A673 (cell line): ENCODE data around the gene BPIFA3. TPM values are rescaled to one million over a fixed set of nuclear protein-coding genes. Genes with fewer than 3 reads are reported as not detected.

Source experiments
- BruUV-seq: library from RNA; stranded (reverse); fragments of 400-500 nt; replicated peaks from 2 replicates; lab custom pipeline; 2021; lab: Mats Ljungman, UMichigan
- CTCF ChIA-PET: fragments of 300-600 bp; sonication (Branson Sonifier 250); formaldehyde crosslinking; loops from one replicate; lab custom pipeline; 2022; ENCODE audit warnings: antibody characterized with exemption; lab: Charles Lee
- POLR2A ChIA-PET: fragments of 300-600 bp; sonication (Branson Sonifier 250); formaldehyde crosslinking; loops from one replicate; lab custom pipeline; 2022; ENCODE audit warnings: antibody characterized with exemption; ENCODE audit not compliant: low non-redundant PET; lab: Charles Lee
- DNase-seq: peaks from one replicate; pipeline ENCODE4 v3.0.0-alpha.2; 2015; ENCODE audit warnings: low spot score
- H3K27ac ChIP-seq: fragments of 200-600 bp; sonication (generic); 2 replicates; pipeline ENCODE4 v1.5.1; 2016; ENCODE audit warnings: mixed run types, low read depth, mild to moderate bottlenecking, mixed read lengths, antibody characterized with exemption, low read length; ENCODE audit not compliant: poor library complexity, severe bottlenecking
- H3K27me3 ChIP-seq: fragments of 200-600 bp; sonication (generic); replicated peaks from 2 replicates; pipeline ENCODE4 v1.6.1; 2017; ENCODE audit warnings: mixed run types, low read depth, mild to moderate bottlenecking, mixed read lengths, antibody characterized with exemption, low read length; ENCODE audit not compliant: insufficient read depth, poor library complexity
- H3K36me3 ChIP-seq: fragments of 200-600 bp; sonication (generic); 2 replicates; pipeline ENCODE4 v1.6.1; 2016; ENCODE audit warnings: mixed run types, mild to moderate bottlenecking, mixed read lengths, antibody characterized with exemption, low read length; ENCODE audit not compliant: insufficient read depth, poor library complexity, severe bottlenecking
- H3K4me1 ChIP-seq: fragments of 200-600 bp; sonication (generic); 2 replicates; pipeline ENCODE4 v1.6.1; 2017; ENCODE audit warnings: mixed run types, mild to moderate bottlenecking, mixed read lengths, antibody characterized with exemption, low read length; ENCODE audit not compliant: insufficient read depth, poor library complexity, severe bottlenecking
- H3K4me3 ChIP-seq: fragments of 200-600 bp; sonication (generic); 2 replicates; pipeline ENCODE4 v1.5.1; 2016; ENCODE audit warnings: low read depth, mixed run types, mild to moderate bottlenecking, mixed read lengths, low read length; ENCODE audit not compliant: poor library complexity, severe bottlenecking
- H3K9me3 ChIP-seq: fragments of 200-600 bp; sonication (generic); 2 replicates; pipeline ENCODE4 v1.6.1; 2016; ENCODE audit warnings: mixed run types, low read depth, mild to moderate bottlenecking, mixed read lengths, antibody characterized with exemption, low read length; ENCODE audit not compliant: poor library complexity, severe bottlenecking
- EZH2 ChIP-seq: fragments of 200-600 bp; sonication (generic); IDR thresholded peaks from 2 replicates; pipeline ENCODE4 v1.6.1; 2017; ENCODE audit warnings: borderline replicate concordance, low read depth, mild to moderate bottlenecking, mixed read lengths, antibody characterized with exemption, low read length; ENCODE audit not compliant: poor library complexity, severe bottlenecking
- intact Hi-C: fragments of 100-400 bp; cut with micrococcal nuclease; formaldehyde crosslinking; loops from one replicate; pipeline ENCODE4 v1.10.0; 2022; ENCODE audit not compliant: unreplicated experiment
- total RNA-seq: library from RNA; stranded (reverse); gene quantifications from 2 replicates; pipeline ENCODE4 v1.2.3, GENCODE V29; 2021
- TF ChIP-seq, protein P1 (sequence below): fragments of 300-800, 200-600 bp; sonication (generic); conservative IDR thresholded peaks from 2 replicates; pipeline ENCODE4 v1.5.1; 2017; ENCODE audit warnings: low read depth, mild to moderate bottlenecking, antibody characterized with exemption, low read length, moderate library complexity, mixed read lengths

The BPIFA3 gene
- total RNA-seq, 1 experiment from 2014 or later: not detected

DNA sequence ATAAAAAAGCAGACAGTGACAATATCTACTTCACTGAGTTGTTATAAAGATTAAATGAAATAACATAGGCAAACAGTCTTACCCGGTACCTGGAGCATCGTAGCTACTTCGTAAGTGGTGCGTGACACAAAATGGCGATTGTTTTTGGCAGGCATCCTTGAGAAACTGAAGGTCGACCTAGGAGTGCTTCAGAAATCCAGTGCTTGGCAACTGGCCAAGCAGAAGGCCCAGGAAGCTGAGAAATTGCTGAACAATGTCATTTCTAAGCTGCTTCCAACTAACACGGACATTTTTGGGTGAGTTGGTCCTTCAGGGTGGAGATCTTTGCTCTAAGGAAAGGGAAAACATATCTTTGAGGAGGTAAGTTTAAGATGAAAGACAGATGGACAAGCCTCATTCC lies 44.4 kb upstream of the BPIFA3 start:
- H3K4me1 ChIP-seq: no peaks in the 10 kb centered on the region
- no TSS peak for BruUV-seq
- peaks cover 11% of the 10 kb centered on the region for H3K27me3 ChIP-seq
- ChIA-PET POLR2A (no interaction called here), CTCF (no interaction called here)
- no peak for TF ChIP-seq EZH2
- TF ChIP-seq, protein P1, sequence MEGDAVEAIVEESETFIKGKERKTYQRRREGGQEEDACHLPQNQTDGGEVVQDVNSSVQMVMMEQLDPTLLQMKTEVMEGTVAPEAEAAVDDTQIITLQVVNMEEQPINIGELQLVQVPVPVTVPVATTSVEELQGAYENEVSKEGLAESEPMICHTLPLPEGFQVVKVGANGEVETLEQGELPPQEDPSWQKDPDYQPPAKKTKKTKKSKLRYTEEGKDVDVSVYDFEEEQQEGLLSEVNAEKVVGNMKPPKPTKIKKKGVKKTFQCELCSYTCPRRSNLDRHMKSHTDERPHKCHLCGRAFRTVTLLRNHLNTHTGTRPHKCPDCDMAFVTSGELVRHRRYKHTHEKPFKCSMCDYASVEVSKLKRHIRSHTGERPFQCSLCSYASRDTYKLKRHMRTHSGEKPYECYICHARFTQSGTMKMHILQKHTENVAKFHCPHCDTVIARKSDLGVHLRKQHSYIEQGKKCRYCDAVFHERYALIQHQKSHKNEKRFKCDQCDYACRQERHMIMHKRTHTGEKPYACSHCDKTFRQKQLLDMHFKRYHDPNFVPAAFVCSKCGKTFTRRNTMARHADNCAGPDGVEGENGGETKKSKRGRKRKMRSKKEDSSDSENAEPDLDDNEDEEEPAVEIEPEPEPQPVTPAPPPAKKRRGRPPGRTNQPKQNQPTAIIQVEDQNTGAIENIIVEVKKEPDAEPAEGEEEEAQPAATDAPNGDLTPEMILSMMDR: no peak
- no peak overlapping the region for H3K4me3 ChIP-seq
- no peak overlapping the region for H3K27ac ChIP-seq
- DNase-seq: peak; percentile 9
- intact Hi-C loops: no loop called here
- H3K9me3 ChIP-seq: peaks cover 6% of the 10 kb centered on the region
- no peaks in the 10 kb centered on the region for H3K36me3 ChIP-seq

DNA sequence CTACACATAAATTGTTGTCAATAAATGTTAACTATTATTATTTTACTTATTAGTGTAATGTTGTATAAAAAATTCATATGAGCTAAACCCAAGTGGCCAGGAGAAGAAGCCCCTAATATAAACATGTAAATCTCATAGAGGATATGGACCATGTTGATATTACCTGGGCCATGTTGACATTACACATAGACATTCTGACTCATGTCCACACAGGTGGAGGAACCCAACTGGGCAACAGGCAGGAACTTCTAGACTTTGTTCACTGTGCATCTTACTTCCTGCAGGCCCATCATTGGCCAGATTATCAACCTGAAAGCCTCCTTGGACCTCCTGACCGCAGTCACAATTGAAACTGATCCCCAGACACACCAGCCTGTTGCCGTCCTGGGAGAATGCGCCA lies 42.0 kb upstream of the BPIFA3 start:
- no peaks in the 10 kb centered on the region for H3K9me3 ChIP-seq
- CTCF ChIA-PET: no interaction called here

DNA sequence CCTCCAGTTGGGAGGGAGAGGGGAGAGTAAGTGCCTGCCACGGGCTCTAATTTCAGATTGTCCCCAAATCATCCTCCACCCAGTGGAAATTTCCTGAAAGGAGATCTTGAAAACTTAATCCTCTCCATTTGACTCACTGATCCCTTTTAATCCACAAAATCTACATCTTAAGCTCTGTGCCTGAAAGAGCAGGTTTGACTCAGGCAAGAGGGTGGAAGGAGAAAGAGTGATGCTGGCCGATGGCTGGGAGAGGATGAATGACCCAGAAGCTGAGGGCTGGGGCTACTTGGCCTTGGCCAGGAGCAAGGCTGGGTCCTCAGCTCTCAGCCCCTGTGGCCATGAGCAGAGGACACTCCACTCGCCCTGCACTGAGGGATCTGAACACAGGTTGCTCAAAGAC lies 41.1 kb upstream of the BPIFA3 start:
- H3K9me3 ChIP-seq: no peaks in the 10 kb centered on the region
- H3K27ac ChIP-seq: no peak overlapping the region
- intact Hi-C loops: no loop called here
- no peaks in the 10 kb centered on the region for H3K36me3 ChIP-seq
- no peaks in the 10 kb centered on the region for H3K4me1 ChIP-seq
- TF ChIP-seq EZH2: no peak
- TF ChIP-seq, protein P1: no peak
- peaks cover 11% of the 10 kb centered on the region for H3K27me3 ChIP-seq
- POLR2A ChIA-PET: no interaction called here
- no peak overlapping the region for H3K4me3 ChIP-seq
- BruUV-seq: no TSS peak
- CTCF ChIA-PET: no interaction called here
- no peak for DNase-seq

More for the DNA sequence above, 42.0 kb upstream of the BPIFA3 start:
- H3K4me1 ChIP-seq: no peaks in the 10 kb centered on the region
- H3K27ac ChIP-seq: no peak overlapping the region
- no peak overlapping the region for H3K4me3 ChIP-seq
- intact Hi-C loops: no loop called here
- H3K27me3 ChIP-seq: peaks cover 11% of the 10 kb centered on the region
- no peak for DNase-seq
- H3K36me3 ChIP-seq: no peaks in the 10 kb centered on the region
- BruUV-seq: no TSS peak
- POLR2A ChIA-PET: no interaction called here
- no peak for TF ChIP-seq EZH2
- TF ChIP-seq, protein P1: no peak
